ENCODE measurements around the gene WWC2.

- TF ChIP-seq CTCF (IDR thresholded peaks at IDR 0.05 in 8 of 11, conservative IDR thresholded peaks at IDR 0.05 in 3 of 11): no peak
- no peak for TF ChIP-seq POLR2A (IDR thresholded peaks at IDR 0.05)
Observed at GRCh38 chr4:183284258-183284785, 185.3 kb downstream of the WWC2 start.
